ENCODE measurements around the gene SF3A2. TPM values are rescaled to one million over a fixed set of nuclear protein-coding genes. Genes with fewer than 3 reads are reported as not detected.

SF3A2 gene
- total RNA-seq, 2 experiments from 2014 or later, result 123 to 134 TPM

DNA sequence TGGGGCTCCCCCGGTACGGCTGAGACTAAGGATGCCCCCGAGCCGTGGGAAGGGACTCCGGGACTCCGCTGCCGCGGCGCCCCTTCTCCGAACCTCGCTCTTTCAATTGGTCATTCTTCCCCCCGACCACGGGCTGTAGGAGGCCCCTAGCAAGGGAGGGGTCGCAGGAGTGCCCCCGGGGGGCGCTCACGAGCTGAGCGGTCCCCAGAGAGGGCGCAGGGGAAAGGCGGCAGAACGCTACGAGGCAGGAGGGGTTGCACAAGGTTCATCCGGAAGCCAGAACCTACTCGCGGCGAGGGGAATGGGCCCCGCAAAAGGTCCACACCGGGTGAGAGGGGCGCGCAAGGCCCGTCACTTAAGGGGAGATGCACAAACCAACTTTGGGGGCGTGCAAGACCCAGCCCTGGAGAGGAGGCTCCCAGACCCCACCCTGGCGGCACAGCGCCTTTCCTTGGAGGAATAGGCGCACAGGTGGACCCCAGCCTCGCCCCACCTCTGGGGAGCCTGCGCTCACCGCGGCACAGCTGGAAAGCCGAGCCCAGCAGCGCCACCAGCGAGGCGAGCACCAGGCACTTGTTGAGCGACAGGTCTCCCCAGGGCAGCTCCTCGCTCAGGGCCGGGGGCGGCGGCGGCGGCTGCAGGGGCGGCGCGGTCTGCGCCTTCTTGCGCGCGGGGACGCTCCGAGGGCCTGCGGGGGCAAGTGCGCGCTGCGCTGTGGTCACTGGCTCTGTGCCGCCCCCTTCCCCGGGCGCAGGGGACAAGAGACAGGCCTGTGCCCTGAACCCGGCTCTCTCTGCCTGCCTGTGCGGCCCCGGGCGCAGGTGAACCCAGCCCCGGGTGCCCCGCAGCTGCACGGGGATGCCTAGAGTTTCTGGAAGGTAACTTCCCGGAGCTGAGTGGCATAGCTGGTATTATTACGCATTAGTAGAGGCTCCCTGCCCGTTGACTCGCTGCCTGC, 16.8 kb downstream of the SF3A2 start:
- Mint-ChIP-seq H3K4me1 (ENCODE audit: low read depth) (peaks cover 24% of the 10 kb centered on the region), H3K36me3 (no peaks in the 10 kb centered on the region), H3K27me3 (peaks cover 15% of the 10 kb centered on the region), H3K4me3 (peak overlapping the region; percentile 6), H3K9me3 (no peaks in the 10 kb centered on the region), H3K27ac (no peak overlapping the region)
- DNase-seq, result peak; percentile 58
- POLR2A ChIA-PET, result interaction anchor here (0.6 to 1.7 kb wide), 2 partner anchors 17 to 94 kb away, joined by 7 to 8 read pairs; no protein-coding TSS in a partner anchor
- intact Hi-C loops (cut with micrococcal nuclease), result loop anchor here (2.0 kb wide), 1 partner anchor 15 kb away; no protein-coding TSS in a partner anchor
- CTCF ChIA-PET, result interaction anchor here (0.8 to 1.9 kb wide), 3 partner anchors 8 to 383 kb away, joined by 3 to 10 read pairs (median 8); no protein-coding TSS in a partner anchor

GRCh38 chr19:2254064-2254872, 17.6 kb downstream of the SF3A2 start:
- peaks cover 30% of the 10 kb centered on the region for H3K4me1 Mint-ChIP-seq (ENCODE audit: low read depth)
- H3K36me3 Mint-ChIP-seq, result no peaks in the 10 kb centered on the region
- H3K27me3 Mint-ChIP-seq, result peaks cover 15% of the 10 kb centered on the region
- CTCF ChIA-PET, result interaction anchor here (1.7 to 1.9 kb wide), 2 partner anchors 7 to 19 kb away, joined by 8 to 10 read pairs; no protein-coding TSS in a partner anchor
- no peaks in the 10 kb centered on the region for H3K9me3 Mint-ChIP-seq
- peak overlapping the region; percentile 6 for H3K4me3 Mint-ChIP-seq
- intact Hi-C loops (cut with micrococcal nuclease), result loop anchor here (2.0 kb wide), 1 partner anchor 15 kb away; no protein-coding TSS in a partner anchor
- DNase-seq, result no peak
- POLR2A ChIA-PET, result interaction anchor here (1.2 to 1.7 kb wide), 2 partner anchors 16 kb away, joined by 5 to 8 read pairs; no protein-coding TSS in a partner anchor
- H3K27ac Mint-ChIP-seq, result no peak overlapping the region

DNA sequence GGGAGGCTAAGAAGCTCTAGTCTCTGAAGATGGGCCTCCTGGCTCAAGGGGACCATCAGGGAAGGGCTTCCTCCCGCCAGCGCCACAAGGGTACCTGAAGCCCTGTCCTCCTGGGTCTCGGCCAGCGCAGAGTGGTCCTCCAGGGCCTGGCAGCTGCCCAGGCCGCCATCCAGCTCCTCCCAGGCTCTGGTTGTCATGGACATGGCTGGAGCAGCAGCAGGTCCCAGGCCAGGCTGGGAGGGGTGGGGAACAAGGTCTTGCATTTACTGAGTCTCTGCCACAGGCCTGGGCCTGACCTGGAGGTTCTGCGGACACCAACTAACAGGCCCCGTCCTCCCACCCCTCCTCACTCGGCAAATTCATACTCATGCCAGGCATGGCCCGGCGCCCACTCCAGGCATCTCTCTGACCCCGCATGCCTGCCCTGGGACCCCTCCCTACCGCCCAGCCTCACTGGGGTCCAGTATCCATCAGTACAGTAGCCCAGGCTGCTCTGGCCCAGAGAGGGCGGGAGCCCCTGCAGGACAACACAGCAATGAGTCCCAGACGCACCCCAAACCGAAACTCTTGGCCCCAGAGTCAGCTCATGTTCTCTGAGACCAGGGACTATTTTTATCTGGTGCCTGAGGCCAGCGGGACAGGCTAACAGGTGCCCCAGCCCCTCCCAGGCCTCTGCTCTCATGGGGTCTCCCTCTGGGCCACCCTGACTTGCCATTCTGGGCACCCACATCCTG, 18.7 kb downstream of the SF3A2 start:
- Mint-ChIP-seq H3K4me1 (ENCODE audit: low read depth) (peaks cover 33% of the 10 kb centered on the region), H3K27ac (no peak overlapping the region), H3K27me3 (peaks cover 13% of the 10 kb centered on the region), H3K36me3 (no peaks in the 10 kb centered on the region), H3K9me3 (no peaks in the 10 kb centered on the region), H3K4me3 (no peak overlapping the region)
- CTCF ChIA-PET, result no interaction called here
- POLR2A ChIA-PET, result interaction anchor here (0.6 to 1.2 kb wide), 2 partner anchors 11 to 15 kb away, joined by 3 to 5 read pairs; no protein-coding TSS in a partner anchor
- intact Hi-C loops (cut with micrococcal nuclease), result loop anchor here (2.0 kb wide), 1 partner anchor 14 kb away; no protein-coding TSS in a partner anchor
- no peak for DNase-seq

DNA sequence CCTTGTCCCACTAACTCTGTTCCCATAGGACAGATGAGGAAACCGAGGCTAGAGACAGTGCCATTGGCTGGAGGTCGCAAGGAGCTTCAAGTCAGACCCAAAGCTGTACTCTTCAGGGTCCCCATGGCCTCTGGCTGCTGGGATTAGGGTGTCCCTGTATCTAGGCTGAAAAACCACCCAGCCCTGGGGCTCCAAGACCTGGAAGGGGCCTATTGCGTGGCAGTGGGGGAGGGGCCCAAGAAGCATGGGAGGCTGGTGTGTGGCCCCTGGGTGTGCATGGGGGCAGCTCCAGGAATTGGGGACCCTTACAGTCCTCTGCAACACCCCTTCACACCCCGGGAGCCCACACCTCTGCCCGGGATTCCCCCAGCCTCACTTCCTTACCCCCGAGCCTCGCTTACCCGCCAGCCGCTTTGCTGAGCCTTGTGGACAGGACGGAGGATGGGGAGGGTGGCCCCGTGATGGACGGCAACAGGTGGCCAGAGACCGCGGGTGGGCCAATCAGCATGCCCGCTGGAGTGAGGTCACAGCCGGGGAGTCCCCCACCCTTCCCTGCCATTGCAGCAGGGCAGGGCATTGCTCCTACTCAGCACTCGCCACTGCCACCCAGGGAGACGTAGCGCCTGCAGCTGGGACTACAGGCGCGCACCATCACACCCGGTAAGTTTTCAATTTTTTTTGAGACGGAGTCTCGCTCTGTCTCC, 19.5 kb downstream of the SF3A2 start, which contains the start of gene JSRP1:
Gene JSRP1 (minus strand): TSS at position 436 of the 704 bp plus-strand sequence. CDS start 1,103 bp downstream, outside the sequence.
- H3K4me3 Mint-ChIP-seq, result peak within 1 kb of the TSS; percentile 43
- CTCF ChIA-PET, result no interaction called here

GRCh38 chr19:2259336-2259735, 22.7 kb downstream of the SF3A2 start:
- Mint-ChIP-seq H3K27ac (peak overlapping the region; percentile 29), H3K4me1 (ENCODE audit: low read depth) (peaks cover 25% of the 10 kb centered on the region), H3K36me3 (no peaks in the 10 kb centered on the region), H3K9me3 (no peaks in the 10 kb centered on the region), H3K27me3 (no peaks in the 10 kb centered on the region), H3K4me3 (no peak overlapping the region)
- POLR2A ChIA-PET, result interaction anchor here (0.7 to 2.3 kb wide), 3 partner anchors 11 to 24 kb away, joined by 3 to 11 read pairs (median 4); partner anchors contain the start of gene PLEKHJ1
- no peak for DNase-seq
- CTCF ChIA-PET, result interaction anchor here (1.0 to 6.7 kb wide), 5 partner anchors 8 to 103 kb away, joined by 3 to 58 read pairs (median 4); partner anchors contain the start of gene LSM7
- intact Hi-C loops (cut with micrococcal nuclease), result no loop called here

More for the DNA sequence above, 19.5 kb downstream of the SF3A2 start, which contains the start of gene JSRP1:
- peak within 1 kb of the TSS; percentile 64 for H3K27ac Mint-ChIP-seq
- H3K4me1 Mint-ChIP-seq (ENCODE audit: low read depth), result peaks cover 35% of the 10 kb centered on the region
- H3K9me3 Mint-ChIP-seq, result no peaks in the 10 kb centered on the region
- H3K36me3 Mint-ChIP-seq, result no peaks in the 10 kb centered on the region
- intact Hi-C loops (cut with micrococcal nuclease), result loop anchor here (2.0 kb wide), 1 partner anchor 13 kb away; no protein-coding TSS in a partner anchor
- POLR2A ChIA-PET, result no interaction called here
- DNase-seq, result peak; percentile 29
- peaks cover 13% of the 10 kb centered on the region for H3K27me3 Mint-ChIP-seq

DNA sequence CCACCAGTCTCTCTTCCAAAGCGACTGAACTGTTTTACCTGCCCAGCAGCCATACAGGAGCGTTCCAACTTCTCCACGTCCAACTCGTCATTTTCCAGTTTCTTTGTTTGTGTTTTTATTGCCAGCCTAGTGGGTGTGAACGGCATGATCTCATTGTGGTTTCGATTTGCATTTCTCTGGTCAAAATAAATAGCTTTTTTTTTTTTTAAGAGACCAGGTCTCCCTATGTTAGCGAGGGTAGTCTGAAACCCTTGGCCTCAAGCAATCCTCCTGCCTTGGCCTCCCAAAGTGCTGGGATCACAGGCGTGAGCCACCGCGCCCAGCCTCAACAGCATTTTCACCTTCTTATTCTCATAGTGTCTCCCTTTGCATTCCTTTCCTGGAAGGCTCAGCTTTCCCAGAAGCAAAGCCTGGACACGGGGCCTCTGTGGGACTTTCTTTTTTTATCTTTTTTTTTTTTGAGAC, 23.7 kb downstream of the SF3A2 start:
- Mint-ChIP-seq H3K4me1 (ENCODE audit: low read depth) (peaks cover 25% of the 10 kb centered on the region), H3K27me3 (no peaks in the 10 kb centered on the region), H3K4me3 (no peak overlapping the region), H3K36me3 (no peaks in the 10 kb centered on the region), H3K27ac (peak overlapping the region; percentile 58), H3K9me3 (no peaks in the 10 kb centered on the region)
- intact Hi-C loops (cut with micrococcal nuclease), result no loop called here
- POLR2A ChIA-PET, result interaction anchor here (0.6 to 2.4 kb wide), 7 partner anchors 8 to 218 kb away, joined by 3 to 11 read pairs (median 3); partner anchors contain the start of gene PLEKHJ1
- CTCF ChIA-PET, result interaction anchor here (0.7 to 6.7 kb wide), 11 partner anchors 9 to 351 kb away, joined by 3 to 58 read pairs (median 6); partner anchors contain the start of genes AMH and AP3D1
- no peak for DNase-seq

DNA sequence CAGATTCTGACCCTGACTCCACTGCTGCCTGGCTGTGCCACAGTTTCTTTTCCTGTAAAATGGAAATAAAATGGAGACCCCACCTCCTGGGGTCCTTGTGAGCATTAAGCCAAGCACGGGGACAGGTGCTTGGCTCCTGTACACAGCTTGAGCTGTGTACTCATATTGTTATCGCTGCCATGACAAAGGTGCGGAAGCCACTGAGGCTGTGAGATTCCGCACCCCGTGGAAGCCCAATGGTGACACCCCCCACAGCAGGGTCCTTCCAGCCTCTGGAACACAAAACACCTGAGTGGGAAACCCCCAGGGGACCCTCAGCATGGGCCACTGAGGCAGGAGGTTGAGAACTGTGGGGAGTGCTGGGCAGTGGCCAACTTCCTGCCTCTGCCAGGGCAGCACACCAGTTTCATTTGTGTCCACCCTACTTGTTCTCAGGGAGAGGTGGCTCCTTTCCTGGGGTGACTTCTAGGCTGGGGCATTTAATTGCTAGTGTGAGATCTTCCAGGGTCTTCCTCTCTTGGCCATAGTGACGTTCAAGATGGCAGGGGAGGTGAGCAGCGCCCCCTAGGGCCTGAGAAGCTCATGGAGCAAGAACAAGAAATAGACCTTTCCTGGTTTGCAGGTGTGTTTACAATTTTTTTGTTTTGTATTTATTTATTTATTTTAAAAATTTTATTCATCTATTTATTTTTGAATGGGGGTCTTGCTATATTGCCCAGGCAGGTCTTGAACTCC, 25.0 kb downstream of the SF3A2 start:
- Mint-ChIP-seq H3K9me3 (no peaks in the 10 kb centered on the region), H3K4me1 (ENCODE audit: low read depth) (peaks cover 31% of the 10 kb centered on the region), H3K27me3 (no peaks in the 10 kb centered on the region), H3K27ac (no peak overlapping the region), H3K36me3 (no peaks in the 10 kb centered on the region), H3K4me3 (no peak overlapping the region)
- POLR2A ChIA-PET, result interaction anchor here (0.6 to 2.4 kb wide), 2 partner anchors 9 to 22 kb away, joined by 4 to 11 read pairs; no protein-coding TSS in a partner anchor
- peak; percentile 82 for DNase-seq
- CTCF ChIA-PET, result interaction anchor here (0.6 to 6.7 kb wide), 24 partner anchors 8 to 359 kb away, joined by 3 to 58 read pairs (median 3); partner anchors contain the start of genes AMH, AP3D1 and PLEKHJ1
- intact Hi-C loops (cut with micrococcal nuclease), result no loop called here

GRCh38 chr19:2266183-2266993, 29.8 kb downstream of the SF3A2 start:
- Mint-ChIP-seq H3K9me3 (no peaks in the 10 kb centered on the region), H3K27me3 (no peaks in the 10 kb centered on the region), H3K36me3 (peaks cover 15% of the 10 kb centered on the region), H3K4me3 (no peak overlapping the region), H3K27ac (peak overlapping the region; percentile 33), H3K4me1 (ENCODE audit: low read depth) (peaks cover 16% of the 10 kb centered on the region)
- peak; percentile 63 for DNase-seq
- intact Hi-C loops (cut with micrococcal nuclease), result no loop called here
- CTCF ChIA-PET, result interaction anchor here (0.7 kb wide), 1 partner anchor 343 kb away, joined by 3 read pairs; no protein-coding TSS in a partner anchor
- POLR2A ChIA-PET, result interaction anchor here (0.6 kb wide), 1 partner anchor 11 kb away, joined by 3 read pairs; no protein-coding TSS in a partner anchor

DNA sequence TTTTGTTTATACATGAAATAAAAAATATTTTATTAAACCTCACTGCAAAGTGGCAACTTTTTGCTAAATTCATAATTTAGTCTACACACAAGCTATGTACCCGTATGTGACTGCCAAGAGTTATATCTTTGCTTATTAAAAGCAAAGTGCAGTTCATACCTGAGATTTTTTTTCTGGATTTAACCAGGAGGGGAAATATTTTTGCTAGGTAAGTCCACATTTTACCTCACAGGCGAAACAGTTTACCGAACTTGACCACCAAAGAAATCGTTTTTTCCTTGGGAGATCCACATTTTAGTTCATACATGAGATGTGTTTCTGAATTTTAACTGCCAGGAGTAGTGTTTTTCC, 31.8 kb downstream of the SF3A2 start:
- peak overlapping the region; percentile 89 for H3K4me3 Mint-ChIP-seq
- H3K9me3 Mint-ChIP-seq, result no peaks in the 10 kb centered on the region
- no peak for DNase-seq
- no peaks in the 10 kb centered on the region for H3K27me3 Mint-ChIP-seq
- POLR2A ChIA-PET, result no interaction called here
- peaks cover 24% of the 10 kb centered on the region for H3K4me1 Mint-ChIP-seq (ENCODE audit: low read depth)
- peaks cover 27% of the 10 kb centered on the region for H3K36me3 Mint-ChIP-seq
- CTCF ChIA-PET, result no interaction called here
- intact Hi-C loops (cut with micrococcal nuclease), result loop anchor here (2.0 kb wide), 1 partner anchor 14 kb away; no protein-coding TSS in a partner anchor
- peak overlapping the region; percentile 77 for H3K27ac Mint-ChIP-seq
